DLD1 (cell line): ENCODE results near the gene SCCPDH.
"Not testable (repeated sequence)": the region's sequence is repeated elsewhere in the genome, so short reads cannot be mapped to it uniquely, and the experiment has no call there.

Experiments
- in situ Hi-C: cut with HindIII; loops from 2 replicates; pipeline ENCODE4 v1.10.0; 2017; ENCODE audit warnings: low sequenced_read_pairs

The SCCPDH gene

GRCh38 chr1:246724016-246724730 lies at the start of gene SCCPDH:
Gene SCCPDH (plus strand): TSS chr1:246724409. CDS start chr1:246724423, 14 bp downstream.
- in situ Hi-C loops, result no loop called here

DNA sequence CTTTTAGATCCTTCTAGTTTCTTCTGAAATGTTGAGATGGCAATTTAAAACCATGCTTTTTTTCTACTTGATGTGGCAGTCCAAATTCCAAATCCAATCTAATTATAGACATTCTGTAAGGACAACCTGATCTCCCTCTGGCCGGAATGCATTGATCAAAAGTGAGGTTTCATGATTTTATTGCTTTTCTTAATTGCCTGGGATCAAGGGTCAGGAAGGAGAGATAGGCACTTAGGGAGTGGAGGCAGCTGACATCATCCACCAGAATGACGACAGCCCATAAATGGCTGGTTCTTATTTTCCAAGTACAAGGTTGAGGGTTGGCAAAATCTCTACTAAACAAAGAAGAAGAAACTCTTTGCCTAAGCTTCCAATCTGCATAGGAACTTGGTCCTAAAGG lies 46.4 kb upstream of the SCCPDH start:
- in situ Hi-C loops, result no loop called here

- in situ Hi-C loops, result no loop called here
Observed at GRCh38 chr1:246678816-246679793, 45.1 kb upstream of the SCCPDH start.

DNA sequence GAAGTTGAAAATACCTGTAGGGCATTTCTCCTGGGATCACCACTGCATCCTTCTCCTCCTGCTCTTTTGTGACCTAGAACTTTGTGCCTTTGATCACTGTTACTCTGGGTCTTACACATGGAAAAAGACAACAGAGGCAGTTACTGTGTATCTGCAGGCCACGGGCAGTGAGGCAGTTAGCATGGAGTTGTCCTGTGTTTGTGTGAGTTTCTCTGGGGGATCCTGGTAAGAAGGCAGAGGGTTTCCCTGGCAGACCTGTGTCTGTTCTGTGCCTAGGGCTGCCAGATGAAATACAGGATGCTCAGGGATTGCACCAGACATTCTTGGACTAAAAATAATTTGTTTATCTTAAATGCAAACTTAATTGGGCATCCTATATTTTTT lies 44.4 kb upstream of the SCCPDH start:
- in situ Hi-C loops, result no loop called here

DNA sequence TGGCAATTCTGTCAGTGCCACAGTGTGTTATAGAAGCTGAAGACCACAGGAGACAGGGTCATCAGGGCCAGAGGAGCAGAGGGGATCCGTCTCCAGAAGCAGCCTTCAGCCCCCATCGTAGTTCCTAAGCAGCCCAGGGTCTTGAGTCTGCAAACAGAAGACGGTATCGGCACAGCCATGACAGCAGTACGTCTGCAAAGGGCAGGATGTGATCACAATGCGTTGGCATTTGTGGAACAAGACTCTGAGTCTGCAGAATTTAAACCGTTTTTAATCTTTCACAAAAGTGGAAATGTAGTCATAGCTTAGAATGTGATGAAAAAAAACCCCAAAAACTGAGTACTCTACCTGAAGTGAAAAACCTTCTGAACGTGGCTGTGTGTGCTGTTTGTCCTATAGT lies 44.0 kb upstream of the SCCPDH start:
- in situ Hi-C loops, result no loop called here

GRCh38 chr1:246680696-246681130 lies 43.5 kb upstream of the SCCPDH start:
- in situ Hi-C loops, result no loop called here

- in situ Hi-C loops, result no loop called here
Observed at GRCh38 chr1:246681900-246682895, 42.0 kb upstream of the SCCPDH start.

- in situ Hi-C loops, result no loop called here
Observed at GRCh38 chr1:246683521-246683920, 40.7 kb upstream of the SCCPDH start.

DNA sequence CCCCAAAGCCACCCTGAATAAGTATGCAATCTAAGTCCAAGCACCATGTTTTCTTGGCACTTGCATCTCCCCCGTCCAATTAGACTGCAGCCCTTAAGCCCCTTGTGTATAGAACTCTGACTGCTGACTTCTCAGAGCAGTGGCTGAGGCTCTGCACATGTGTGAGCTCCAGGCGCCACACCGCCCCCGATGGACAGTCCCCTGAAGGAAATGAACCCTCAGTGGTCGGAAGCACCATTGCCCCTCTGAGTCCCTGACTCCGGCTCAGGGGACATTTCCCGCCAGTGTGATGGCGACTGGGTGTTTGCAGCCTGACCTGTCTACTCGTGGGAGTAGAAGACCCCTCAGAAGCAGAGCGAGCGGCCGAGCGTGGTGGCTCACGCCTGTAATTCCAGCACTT lies 37.2 kb upstream of the SCCPDH start:
- in situ Hi-C loops, result no loop called here

DNA sequence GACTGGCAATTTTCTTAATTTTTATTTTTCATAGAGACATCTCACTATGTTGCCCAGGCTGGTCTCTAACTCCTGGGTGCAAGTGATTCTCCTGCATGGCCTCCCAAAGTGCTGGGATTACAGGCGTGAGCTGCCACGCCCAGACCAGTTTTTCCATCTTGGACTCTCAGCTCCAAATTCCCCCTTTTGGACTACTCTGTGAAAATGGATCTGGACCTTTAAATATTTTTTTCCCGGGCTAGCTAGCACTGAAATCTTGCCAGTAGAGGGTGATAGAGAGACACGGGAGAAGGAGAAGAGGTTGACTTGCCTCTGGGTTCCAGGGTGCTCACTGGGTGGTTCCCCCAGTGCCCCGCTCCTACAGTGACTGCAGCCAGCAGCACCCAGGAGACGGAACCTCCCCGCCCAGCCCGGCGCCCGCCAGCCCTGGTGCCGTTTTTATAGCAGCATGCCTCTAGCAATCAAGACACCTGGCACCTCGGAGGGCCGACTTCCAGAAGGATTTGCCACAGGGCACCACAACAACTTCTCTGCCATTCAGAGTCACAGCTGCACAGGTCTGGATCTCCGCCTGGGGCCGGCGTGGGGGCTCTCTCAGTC lies 34.7 kb upstream of the SCCPDH start:
- in situ Hi-C loops, result no loop called here

GRCh38 chr1:246690100-246690499 lies 34.1 kb upstream of the SCCPDH start:
- in situ Hi-C loops, result no loop called here

GRCh38 chr1:246691622-246692495 lies 32.4 kb upstream of the SCCPDH start:
- in situ Hi-C loops, result no loop called here

DNA sequence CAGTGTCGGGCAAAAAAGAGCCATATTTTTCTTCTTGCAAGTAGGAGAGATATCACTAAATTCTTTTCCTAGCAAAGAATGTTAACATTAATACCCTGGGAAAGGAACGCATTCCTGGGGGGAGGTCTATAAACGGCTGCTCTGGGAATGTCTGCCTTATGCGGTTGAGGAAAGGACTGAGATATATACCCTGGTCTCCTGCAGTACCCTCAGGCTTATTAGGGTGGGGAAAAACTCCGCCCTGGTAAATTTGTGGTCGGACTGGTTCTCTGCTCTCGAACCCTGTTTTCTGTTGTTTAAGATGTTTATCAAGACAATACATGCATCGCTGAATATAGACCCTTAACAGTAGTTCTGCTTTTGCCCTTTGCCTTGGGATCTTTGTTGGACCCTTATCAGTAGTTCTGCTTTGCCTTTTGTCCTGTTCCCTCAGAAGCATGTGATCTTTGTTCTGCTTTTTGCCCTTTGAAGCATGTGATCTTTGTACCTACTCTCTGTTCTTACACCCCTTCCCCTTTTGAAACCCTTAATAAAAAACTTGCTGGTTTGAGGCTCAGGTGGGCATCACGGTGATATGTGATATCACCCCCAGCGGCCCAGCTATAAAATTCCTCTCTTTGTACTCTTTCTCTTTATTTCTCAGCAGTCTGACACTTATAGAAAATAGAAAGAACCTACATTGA lies 29.9 kb upstream of the SCCPDH start:
- in situ Hi-C loops, result not testable (repeated sequence)

DNA sequence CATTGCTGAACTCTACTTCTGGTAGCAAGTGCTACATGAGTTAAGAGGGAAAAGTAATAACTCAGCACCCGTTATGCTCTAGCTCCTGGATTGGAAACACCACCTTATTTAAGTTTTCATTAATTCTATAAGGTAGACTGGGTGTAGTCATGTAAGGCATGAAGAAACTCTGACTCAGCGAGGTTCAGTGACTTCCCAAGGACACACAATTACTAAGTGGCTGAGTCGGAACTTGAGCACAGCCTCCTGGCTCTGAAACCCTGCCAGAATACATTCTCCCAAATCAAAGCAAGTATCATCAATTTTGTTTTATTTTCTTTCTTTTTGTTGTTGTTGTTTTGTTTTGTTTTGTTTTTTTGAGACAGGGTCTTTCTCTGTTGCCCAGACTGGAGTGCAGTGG lies 29.1 kb upstream of the SCCPDH start:
- in situ Hi-C loops, result no loop called here

- in situ Hi-C loops, result no loop called here
Observed at GRCh38 chr1:246695666-246696065, 28.5 kb upstream of the SCCPDH start.

DNA sequence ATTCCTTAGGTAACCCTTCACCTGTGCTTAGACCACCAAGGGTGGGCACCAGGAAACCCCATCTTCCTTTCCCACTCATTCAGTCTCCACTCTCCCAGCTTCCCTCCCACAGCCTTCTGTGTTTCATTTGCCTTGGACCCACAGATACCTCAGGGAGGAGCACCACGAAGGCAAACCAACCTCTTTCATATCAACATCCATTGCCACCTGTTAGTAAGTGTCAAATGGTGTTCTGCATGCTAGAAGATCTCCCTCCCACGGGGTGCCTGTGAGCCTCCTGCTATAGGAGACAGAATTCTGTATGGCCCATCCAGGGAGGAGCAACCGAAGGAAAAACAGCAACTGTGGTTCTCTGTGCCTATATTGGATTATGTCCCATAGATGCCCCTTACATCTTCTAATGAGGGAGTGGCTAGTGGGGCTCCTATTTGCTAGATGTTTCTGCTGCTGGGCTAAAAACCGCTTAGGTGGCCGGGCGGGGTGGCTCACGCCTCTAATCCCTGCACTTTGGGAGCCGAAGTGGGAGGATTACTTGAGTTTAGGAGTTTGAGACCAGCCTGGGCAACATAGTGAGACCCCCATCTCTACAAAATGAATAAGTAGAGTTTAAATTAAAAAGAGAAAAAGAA lies 25.6 kb upstream of the SCCPDH start:
- in situ Hi-C loops, result no loop called here

DNA sequence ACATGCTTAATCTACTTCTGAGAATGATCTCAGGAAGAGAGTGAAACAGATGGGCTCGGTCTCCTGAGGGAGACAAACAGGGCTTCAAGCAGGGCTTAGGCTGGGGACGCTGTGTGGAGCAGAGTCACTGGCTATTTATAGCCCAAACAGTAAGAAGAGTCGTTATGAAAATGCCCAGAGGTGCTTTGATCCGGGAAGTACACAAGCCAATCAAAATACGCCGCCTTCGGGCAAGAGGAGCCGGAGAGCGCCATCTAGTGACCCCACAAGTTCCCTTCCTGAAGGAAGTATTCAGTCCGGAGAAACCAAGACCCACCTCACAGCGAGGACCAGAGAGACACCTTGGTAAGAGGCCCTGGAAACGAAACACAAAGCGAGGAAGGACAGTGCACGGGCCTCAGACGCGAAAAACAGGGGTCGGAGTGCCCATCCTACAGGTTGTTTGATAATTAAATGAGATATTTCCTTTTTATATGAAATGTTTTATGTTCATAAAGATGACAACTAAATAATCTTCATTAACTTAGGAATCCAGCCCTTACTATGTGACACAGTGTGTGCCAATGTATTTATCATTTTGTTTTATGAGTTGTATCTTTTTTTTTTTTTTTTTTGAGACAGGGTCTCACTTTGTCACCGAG lies 25.0 kb upstream of the SCCPDH start:
- in situ Hi-C loops, result no loop called here

DNA sequence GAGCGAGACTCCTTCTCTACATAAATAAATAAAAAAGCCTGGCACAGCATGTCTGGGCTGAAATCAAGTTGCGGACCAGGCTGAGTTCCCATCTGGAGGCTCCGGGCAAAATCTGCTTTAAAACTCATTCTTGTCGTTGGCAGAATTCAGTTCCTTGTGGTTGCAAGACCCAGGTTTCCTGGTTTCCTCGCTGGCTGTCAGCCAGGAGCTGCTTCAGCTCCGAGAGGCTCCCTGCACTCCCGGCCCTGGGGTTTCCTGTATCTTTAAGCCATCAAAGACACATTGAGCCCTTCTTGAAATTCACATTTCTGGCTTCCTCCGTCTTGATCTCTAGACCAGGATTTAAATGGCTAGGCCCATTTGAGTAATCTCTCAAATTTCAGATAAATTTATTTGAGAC lies 20.6 kb upstream of the SCCPDH start:
- in situ Hi-C loops, result no loop called here
